SH-SY5Y (cell line): ENCODE measurements around the gene PREX1.

Source experiments
- GATA2 ChIP-seq: IDR thresholded peaks from 2 replicates; pipeline ENCODE4 v1.6.1; 2011; ENCODE audit warnings: mild to moderate bottlenecking, low read depth, low read length
- GATA3 ChIP-seq: IDR thresholded peaks from 2 replicates; pipeline ENCODE4 v1.6.1; 2011; ENCODE audit warnings: low read depth, mild to moderate bottlenecking, low read length, moderate library complexity

DNA sequence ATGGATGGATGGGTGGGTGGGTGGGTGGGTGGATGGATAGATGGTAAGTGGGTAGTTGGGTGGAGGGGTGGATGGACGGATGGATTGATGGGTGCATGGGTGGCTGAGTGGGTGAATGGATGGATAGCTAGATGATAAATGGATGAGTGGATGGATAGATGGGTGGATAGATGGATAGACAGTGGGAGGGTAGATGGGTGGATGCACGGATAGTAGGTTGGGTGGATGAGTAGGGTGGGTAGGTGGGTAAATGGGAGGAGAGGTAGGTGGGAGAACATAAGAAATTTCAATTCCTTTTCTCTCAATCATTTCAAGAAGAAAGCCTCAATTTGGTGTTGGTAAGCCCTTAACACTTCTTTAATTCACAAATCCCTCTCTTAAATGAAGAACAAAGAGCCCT, 186.9 kb downstream of the PREX1 start:
- TF ChIP-seq GATA2 (no peak), GATA3 (no peak)
